GM18873 (cell line): ENCODE data around the gene AP3B1.
"Not testable (repeated sequence)": the region's sequence is repeated elsewhere in the genome, so short reads cannot be mapped to it uniquely, and the experiment has no call there.

Experiments used
- ATAC-seq: cut with Tn5 transposase; IDR thresholded peaks from one replicate; pipeline ENCODE4 v1.9.1; 2021; ENCODE audit warnings: mild to moderate bottlenecking, moderate library complexity, moderate number of reproducible peaks; ENCODE audit not compliant: unreplicated experiment, low FRiP score

The AP3B1 gene

DNA sequence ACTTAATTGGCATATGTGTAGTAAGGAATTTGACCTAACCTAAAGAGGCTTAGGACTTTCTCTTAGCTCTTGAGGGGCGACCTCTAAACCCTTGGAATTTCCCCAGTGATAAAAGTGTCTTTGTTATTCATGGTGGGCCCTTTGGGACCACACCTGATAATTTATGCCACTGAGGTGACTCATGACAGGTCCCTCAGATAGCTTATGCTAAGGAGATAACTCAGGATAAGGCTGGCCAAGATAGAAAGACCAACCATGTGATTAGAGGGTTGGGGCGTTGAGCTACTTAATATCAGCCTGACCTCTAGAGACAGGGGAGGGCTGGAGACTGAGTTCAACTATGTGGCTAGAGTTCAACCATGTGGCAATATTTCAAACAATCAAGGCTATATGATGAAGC, 218.1 kb downstream of the AP3B1 start:
- ATAC-seq, result no peak

DNA sequence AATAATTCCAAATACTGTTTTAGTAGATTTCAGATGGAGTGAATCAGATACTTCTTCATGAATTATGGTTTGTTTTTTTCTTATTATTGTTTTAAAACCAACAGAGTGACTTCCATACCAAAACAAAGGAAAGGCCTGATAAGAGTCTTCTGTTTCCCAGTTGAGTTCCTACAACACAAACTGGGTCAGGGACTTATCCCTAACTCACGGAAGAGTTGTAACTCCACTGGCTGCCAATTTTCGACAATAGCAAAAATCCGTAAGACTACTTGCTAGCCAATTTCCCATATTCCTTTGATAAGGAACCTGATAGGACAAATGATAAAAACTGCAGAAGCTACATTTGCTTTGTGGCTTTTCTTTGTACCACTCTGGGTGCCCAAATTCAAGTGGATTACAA, 219.2 kb downstream of the AP3B1 start:
- no peak for ATAC-seq

DNA sequence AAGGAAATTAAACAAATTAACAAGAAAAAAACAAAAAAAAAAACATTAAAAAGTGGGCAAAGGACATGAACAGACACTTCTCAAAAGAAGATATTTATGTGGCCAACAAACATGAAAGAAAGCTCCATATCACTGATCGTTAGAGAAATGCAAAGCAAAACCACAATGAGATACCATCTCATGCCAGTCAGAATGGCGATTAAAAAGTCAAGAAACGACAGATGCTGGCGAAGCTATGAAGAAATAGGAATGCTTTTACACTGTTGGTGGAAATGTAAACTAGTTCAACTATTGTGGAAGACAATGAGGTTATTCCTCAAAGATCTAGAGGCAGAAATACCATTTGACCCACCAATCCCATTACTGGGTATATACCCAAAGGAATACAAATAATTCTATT, 223.8 kb downstream of the AP3B1 start:
- not testable (repeated sequence) for ATAC-seq

DNA sequence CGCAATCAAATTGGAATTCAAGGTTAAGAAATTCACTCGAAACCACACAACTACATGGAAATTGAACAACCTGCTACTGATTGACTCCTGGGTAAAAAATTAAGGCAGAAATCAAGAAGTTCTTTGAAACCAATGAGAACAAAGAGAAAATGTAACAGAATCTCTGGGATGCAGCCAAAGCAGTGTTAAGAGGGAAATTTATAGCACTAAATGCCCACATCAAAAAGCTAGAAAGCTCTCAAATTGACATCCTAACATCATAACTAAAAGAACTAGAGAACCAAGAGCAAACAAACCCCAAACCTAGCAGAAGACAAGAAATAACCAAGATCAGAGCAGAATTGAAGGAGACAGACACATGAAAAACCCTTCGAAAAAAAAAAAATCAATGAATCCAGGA, 226.9 kb downstream of the AP3B1 start:
- ATAC-seq, result not testable (repeated sequence)

DNA sequence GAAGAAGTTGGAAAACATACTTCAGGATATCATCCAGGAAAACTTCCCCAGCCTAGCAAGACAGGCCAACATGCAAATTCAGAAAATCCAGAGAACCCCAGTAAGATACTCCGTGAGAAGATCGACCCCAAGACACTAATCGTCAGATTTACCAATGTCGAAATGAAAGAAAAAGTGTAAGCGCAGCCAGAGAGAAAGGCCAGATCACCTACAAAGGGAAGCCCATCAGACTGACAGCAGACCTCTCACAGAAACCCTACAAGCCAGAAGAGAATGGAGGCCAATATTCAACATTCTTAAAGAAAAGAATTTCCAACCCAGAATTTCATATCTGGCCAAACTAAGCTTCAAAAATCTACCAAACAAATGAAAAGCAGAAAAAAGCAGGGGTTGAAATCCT, 227.8 kb downstream of the AP3B1 start:
- ATAC-seq, result not testable (repeated sequence)

DNA sequence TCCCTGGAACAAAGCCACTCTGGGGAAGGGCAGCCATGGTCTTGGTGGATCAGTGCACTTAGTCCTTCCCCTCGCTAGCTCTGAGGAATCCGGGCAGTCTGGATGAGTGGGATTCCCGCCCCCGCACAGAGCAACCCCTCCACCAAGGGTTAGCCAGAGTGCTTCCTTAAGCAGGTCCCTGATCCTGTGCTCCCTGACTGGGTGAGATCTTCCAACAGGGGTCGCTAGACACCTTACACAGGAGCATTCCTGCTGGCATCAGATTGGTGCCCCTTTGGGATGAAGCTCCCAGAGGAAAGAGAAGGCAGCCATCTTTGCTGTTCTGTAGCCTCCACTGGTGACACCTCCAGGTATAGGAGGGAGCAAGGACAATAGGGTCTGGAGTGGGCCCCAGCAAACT, 228.8 kb downstream of the AP3B1 start:
- ATAC-seq, result no peak

DNA sequence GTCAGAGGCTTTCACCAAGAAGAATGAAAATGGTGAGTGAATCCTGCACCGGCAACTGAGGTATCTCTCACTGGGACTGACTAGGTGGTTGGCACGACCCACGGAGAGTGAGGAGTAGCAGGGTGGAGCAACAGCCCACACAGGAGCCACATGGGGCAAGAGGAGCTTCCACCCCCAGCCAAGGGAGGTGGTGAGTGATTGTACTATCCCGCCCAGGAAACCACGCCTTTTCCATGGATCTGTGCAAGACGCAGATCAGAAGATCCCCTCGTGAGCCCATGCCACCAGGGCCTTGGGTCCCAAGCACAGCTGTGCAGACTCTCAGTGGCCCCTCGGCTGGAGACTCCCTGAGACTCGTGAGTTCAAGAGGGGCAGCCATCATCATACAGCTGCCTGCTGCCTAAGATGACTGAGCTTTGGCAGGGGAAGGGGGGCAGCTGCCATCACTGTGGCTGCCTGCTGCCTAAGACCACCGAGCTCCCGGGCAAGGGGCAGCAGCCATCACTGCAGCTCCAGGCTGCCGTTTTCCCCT, 229.5 kb downstream of the AP3B1 start:
- no peak for ATAC-seq

DNA sequence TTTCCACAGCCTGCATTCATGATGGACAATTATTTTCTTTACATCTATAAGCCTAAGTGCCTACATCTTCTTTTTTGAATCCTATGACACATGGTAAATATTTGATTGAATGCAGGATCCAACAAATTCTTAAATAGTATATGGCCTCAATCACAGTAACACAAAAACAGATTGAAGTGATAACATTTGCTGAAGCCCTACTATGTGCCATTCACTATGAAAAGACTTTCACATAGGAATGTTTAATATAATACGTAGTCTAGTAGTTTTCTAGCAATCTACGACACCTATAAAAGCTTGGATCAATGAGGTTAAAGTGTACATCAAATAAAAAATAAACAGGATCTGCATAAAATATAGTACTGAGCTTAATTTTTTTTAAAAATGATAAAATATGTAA, 231.0 kb downstream of the AP3B1 start:
- ATAC-seq, result no peak

DNA sequence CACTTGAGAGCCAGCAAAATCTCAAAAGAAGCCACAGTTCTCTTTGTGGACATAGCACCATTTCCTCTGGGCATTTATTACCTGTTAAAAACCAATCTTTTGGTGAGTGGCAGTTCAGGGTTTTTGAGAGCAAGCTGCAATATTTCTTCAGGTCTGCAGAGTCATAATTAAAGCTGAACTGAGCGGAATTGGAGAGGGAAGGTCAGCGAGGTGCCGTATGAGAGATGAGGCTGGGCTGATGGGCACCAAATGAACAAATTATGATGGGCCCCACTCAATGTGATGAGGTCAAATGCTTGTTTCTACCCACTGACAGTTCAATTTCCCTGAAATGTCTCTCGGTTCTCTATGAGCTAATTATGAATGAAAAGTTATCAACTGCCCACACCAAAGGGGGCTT, 231.9 kb downstream of the AP3B1 start:
- ATAC-seq, result no peak

DNA sequence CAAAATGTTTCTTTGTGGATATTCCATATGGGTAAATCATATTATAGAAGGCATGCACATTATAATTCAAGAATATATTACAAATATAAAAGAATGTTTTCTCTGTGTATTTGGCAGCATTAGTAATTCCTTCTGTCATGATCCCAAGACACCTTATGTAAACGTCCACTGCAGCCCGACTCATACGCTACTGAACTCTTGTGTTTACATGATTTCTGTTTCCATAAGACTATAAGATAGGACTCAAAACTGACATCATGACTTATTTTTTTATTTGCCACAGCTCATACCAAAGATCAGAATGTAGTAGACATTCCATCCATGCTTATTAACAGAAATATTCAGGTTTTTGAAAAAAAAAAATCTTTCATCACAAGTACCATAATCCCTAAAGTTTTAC, 234.1 kb downstream of the AP3B1 start:
- ATAC-seq, result no peak

DNA sequence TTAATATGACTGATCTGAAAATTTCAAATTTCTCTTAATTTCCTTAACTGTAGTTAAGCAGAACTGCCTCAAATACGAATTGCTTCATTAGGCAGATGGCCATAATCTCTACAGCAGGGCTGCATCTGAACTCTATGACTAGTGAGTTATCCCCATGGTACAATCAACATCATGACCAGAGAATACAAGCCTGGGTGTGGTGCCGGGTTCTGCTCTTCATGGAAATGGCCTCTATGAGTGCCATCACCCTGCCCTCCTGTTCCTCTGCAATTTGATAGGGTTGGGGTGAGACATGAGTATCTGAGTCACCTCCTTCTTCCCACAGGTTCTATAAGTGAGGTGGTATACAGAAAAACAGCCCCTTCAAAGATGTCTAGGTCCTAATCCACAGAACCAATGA, 235.9 kb downstream of the AP3B1 start:
- no peak for ATAC-seq

DNA sequence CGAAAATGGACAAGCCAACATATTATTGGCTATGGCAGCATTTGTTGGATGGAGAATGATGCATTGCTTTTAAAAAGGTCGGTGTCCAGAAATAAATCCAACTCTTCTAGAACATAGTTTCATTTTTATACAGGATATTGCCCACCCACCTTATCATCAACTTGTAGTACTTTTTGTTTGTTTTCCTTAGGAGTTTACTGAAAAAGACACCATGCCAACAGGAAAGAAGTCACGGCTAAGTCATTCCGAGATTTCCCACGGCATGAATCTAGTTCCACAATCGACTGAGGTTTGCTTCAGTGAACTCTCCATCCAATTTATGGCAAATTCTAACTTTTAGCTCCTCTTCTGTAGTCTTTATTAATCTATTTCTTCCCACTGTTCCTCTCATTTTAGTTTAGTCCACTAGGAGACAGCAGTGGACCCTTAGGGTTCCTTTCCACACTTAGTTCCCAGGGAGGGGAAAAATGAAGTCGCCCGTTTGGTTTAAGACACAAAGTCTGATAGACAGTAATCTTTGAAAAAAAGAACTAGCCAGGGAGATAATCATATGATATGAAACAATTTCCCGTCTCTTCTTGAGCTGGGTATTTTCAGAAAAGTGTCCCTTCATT, 237.5 kb downstream of the AP3B1 start:
- no peak for ATAC-seq

DNA sequence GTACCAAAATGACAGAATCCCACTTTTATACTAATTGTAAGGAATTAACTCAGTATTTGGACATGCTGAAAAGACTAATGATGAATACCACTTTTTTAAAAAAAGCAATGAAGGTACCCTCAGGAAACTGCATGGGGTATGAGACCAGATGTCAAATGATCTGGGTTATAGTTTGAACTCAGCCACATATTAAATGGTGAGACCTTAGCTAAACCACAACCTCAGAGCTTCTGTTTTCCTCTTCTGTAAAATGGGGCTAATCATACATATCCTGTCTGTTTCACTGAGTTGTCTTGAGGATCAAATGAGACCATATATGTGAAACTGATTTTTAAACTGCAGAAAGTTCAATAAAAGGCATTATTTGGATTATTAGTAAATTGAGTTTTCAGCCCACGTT, 238.4 kb downstream of the AP3B1 start:
- ATAC-seq, result no peak

DNA sequence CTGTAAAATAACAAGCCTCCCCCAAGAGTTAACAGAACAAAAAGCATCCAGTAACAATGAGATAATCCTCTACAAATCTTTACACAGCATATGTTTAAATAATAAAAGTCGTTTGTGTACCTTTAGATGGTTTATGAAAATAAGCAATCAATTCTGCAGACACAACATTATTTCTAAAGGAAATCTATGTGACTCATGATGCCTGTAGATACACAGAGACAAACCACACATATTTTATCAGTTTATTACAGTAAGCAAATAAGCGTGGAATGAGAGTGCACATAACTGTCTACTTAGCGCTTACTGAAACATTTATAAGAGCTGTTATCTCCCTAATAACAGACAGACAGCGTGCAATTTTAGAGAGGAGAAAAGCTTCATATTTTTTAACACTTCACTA, 243.6 kb downstream of the AP3B1 start:
- no peak for ATAC-seq

DNA sequence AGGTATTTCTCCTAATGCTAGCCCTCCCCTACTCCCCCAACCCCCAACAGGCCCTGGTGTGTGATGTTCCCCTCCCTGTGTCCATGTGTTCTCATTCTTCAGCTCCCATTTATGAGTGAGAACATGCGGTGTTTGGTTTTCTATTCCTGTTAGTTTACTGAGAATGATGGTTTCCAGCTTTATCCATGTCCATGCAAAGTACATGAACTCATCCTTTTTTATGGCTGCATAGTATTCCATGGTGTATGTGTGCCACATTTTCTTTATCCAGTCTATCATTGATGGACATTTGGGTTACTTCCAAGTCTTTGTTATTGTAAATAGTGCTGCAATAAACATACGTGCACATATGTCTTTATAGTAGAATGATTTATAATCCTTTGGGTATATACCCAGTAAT, 247.7 kb downstream of the AP3B1 start:
- not testable (repeated sequence) for ATAC-seq

DNA sequence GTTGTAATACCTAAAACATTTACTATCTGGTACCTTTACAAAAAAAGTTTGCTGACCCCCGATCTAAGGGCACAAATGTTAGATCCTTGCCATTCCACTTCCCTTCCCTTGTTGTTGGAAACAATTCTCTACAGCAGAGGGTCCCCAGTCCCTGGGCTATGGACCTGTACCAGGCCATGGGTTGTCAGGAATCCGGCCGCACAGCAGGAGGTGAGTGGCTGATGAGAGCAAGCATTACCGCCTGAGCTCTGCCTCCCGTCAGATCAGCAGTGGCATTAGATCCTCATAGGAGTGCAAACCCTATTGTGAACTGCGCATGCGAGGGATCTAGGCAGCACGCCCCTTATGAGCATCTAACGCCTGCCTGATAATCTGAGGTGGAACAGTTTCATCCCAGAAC, 248.5 kb downstream of the AP3B1 start:
- no peak for ATAC-seq

DNA sequence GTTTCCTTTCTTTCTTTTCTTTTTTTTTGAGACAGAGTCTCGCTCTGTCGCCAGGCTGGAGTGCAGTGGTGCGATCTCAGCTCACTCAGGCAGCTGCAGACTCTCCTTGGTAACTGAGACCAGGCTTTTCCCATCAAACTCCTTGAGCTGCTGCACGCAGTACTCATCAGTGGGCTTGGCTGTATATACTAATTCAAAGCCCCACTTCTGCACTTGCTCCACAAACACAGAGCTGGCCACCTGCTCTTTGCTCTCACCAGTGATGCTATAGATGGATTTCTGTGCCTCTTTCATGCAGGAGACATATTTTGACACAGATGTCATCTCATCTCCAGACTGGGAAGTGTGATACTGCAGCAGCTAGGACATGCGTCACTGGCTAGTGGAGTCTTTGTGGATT, 252.7 kb downstream of the AP3B1 start:
- ATAC-seq, result no peak

DNA sequence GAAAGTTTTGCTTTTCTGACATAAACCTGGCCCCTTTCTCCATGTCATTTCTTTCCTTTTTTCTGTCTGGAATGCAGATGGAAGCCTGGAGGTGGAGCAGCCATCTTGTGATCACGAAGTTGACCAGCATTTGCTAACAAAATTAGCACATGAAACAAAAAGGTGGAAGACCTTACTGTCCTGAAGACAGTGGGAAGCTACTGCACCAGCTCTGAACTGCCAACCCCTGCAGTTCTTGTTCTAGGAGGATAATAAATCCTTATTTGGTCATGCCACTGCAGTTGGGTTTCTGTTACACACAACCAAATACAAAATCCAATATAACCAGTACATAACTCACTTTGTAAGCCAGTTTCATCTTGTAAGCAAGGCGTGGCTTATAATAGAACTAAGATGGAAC, 269.0 kb downstream of the AP3B1 start:
- no peak for ATAC-seq

DNA sequence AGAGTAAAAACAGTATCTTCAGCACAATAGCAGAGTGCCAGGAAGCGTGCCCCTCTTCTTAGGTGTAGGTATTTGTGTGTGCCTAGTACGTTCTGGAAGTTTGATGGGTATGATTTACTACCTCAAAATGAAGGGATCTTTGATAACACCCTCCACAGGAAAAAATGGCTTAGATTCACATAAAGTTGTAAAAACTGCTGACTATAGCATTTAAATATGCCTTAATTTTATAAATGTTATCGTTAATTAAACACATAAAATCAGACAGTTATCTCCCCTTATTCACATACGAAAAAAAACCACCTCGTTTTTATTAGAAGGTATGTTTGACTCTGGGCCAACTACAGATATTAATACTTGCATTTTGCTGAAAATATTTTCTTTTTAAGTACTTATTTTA, 274.8 kb downstream of the AP3B1 start:
- no peak for ATAC-seq

DNA sequence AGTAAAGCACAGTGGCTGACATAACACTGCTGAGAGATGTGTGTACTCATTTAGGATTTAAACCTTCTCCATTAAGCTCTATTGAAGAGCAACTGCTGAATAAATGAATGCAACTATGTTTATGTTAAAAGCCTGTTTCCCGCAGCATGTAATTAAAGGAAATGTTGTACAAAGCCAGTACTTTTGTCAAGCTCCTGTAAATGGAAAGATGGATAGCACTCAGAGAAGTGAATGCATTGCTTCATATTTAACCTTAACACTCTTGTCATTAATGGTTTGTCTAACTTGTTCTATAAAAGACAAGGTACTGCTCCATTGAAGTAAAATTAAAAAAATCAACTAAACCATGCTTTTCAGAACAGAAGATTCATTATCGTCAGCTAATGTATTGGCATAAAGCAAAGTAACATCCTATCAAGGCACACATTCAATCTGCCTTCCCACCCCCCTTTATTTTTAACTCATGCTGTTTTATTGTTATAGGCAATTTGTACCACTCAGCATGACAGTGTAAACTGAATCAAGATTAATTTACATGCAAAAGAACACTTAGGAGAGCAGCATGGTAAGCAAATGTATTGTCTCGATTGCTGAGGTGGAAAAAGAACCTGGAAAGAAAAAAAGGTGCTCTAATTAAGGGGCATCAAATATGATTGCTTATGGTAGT, 277.5 kb downstream of the AP3B1 start:
- ATAC-seq, result no peak

DNA sequence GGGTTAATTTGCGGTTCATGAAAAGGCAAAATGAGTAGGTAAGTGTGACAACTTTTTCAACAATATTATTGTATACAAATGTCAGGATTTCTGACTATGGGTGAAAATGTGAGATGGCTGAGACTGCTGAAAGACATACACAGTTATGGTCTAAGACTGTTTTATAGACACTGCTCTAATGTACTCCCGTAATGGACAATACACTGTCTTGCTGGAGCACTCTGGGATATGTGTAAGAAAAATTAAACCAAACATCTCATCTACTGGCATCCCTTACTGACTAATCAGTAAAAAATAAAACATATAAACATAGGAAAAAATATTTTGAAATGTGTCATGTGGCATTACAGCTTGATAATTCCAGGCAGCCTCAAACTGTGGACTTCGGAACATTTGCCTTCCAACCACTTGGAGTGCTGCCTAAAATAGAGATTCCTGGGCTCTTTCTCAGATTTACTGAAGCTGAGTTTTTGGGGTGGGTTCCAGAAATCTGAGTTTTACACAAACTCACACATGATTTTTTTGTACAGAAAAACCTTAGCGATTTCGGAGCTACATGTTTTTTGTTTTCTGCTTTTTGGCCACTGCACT, 284.5 kb downstream of the AP3B1 start:
- ATAC-seq, result no peak

DNA sequence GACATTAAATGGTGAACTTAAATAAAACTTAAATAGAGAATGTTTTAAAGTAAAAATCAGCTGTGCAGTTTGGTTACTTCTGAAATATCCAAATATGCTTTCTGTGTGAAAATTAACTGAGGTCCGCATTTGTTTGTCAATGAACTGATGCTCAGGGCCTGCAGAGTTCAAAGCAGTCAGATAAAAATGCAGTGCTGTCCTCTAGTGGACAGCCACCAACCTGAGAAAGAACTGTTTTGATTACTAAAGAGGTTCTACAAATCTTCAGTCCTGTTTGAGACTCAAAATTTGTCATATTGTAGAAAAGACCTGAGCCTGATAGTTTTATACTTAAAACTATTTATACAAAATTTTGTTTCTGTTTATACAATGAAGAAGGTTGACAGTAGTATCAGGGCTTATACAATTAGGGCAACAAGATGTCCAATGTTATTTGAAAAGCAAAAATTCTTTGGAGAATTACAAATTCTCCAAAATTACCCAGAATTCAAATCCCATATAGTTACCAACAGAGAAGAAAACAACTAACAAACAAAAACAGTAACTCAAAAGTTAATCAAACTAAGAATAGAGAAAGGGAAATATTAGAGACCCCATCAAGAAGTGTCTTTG, 286.0 kb downstream of the AP3B1 start:
- ATAC-seq, result no peak
